Esophagus squamous epithelium (tissue), 4 donors: Measurements from ENCODE around the gene PTDSS2.

Source experiments
- POLR2A ChIP-seq, 4 donors: fragments of 450-650 bp; IDR thresholded peaks; one replicate each; pipeline ENCODE4 v1.6.1; 2017; ENCODE audit warnings: antibody characterized with exemption in 4 of 4, mild to moderate bottlenecking in 4 of 4, moderate library complexity in 3 of 4
- TF ChIP-seq, protein P1 (sequence below), 6 experiments: fragments of 450-650 bp in 4 of 6; fragments of 200-600 bp in 2 of 6; sonication (generic) in 2 of 6; IDR thresholded peaks; one replicate each; pipeline ENCODE4 v1.5.1; 2016 to 2019; ENCODE audit warnings: antibody characterized with exemption in 6 of 6, mild to moderate bottlenecking in 4 of 6, moderate library complexity in 4 of 6

DNA sequence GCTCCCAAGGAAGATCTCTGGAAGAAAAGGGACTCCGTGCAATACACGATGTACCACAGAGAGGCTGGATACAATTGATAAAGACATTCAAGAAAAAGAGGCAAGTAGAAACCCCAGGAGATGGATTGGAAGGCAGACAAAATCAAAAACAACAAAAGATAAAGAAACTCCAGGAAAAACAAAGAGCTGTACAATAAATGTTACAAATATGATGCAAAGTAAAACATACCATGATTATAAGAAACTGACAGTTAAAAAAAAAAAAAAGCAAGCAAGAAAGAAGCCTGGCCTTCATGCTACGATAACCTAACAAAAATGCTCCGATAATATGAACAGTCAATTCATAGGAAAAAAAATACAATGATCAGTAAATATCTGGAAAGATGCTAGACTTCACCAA lies 24.8 kb upstream of the PTDSS2 start:
- TF ChIP-seq, protein P1, sequence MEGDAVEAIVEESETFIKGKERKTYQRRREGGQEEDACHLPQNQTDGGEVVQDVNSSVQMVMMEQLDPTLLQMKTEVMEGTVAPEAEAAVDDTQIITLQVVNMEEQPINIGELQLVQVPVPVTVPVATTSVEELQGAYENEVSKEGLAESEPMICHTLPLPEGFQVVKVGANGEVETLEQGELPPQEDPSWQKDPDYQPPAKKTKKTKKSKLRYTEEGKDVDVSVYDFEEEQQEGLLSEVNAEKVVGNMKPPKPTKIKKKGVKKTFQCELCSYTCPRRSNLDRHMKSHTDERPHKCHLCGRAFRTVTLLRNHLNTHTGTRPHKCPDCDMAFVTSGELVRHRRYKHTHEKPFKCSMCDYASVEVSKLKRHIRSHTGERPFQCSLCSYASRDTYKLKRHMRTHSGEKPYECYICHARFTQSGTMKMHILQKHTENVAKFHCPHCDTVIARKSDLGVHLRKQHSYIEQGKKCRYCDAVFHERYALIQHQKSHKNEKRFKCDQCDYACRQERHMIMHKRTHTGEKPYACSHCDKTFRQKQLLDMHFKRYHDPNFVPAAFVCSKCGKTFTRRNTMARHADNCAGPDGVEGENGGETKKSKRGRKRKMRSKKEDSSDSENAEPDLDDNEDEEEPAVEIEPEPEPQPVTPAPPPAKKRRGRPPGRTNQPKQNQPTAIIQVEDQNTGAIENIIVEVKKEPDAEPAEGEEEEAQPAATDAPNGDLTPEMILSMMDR (IDR thresholded peaks at IDR 0.05): no peak
- TF ChIP-seq POLR2A (IDR thresholded peaks at IDR 0.05): no peak
